ENCODE results near the gene SLC39A9. TPM values are rescaled to one million over a fixed set of nuclear protein-coding genes. Genes with fewer than 3 reads are reported as not detected.

SLC39A9 gene
- total RNA-seq, 1 donor from 2014 or later = 41.2 TPM

- no peak for TF ChIP-seq CTCF (IDR thresholded peaks at IDR 0.05; ENCODE audit: unreplicated experiment)
Measured at GRCh38 chr14:69374235-69374634, 24.3 kb upstream of the SLC39A9 start.

GRCh38 chr14:69375182-69375581, 23.3 kb upstream of the SLC39A9 start:
- Mint-ChIP-seq H3K4me3 (ENCODE audit: unreplicated experiment) (no peak overlapping the region), H3K27ac (ENCODE audit: unreplicated experiment) (no peak overlapping the region), H3K9me3 (ENCODE audit: unreplicated experiment) (no peaks in the 10 kb centered on the region), H3K4me1 (ENCODE audit: unreplicated experiment) (no peaks in the 10 kb centered on the region), H3K27me3 (ENCODE audit: unreplicated experiment) (peaks cover 2% of the 10 kb centered on the region), H3K36me3 (ENCODE audit: low read depth, unreplicated experiment) (peaks cover 23% of the 10 kb centered on the region)
- no peak for DNase-seq (ENCODE audit: low spot score)
- no peak for TF ChIP-seq CTCF (IDR thresholded peaks at IDR 0.05; ENCODE audit: unreplicated experiment)

More at GRCh38 chr14:69374235-69374634, 24.3 kb upstream of the SLC39A9 start:
- Mint-ChIP-seq H3K4me1 (ENCODE audit: unreplicated experiment) (no peaks in the 10 kb centered on the region), H3K36me3 (ENCODE audit: low read depth, unreplicated experiment) (peaks cover 19% of the 10 kb centered on the region), H3K27me3 (ENCODE audit: unreplicated experiment) (peaks cover 2% of the 10 kb centered on the region), H3K27ac (ENCODE audit: unreplicated experiment) (no peak overlapping the region), H3K9me3 (ENCODE audit: unreplicated experiment) (no peaks in the 10 kb centered on the region), H3K4me3 (ENCODE audit: unreplicated experiment) (no peak overlapping the region)
- DNase-seq (ENCODE audit: low spot score) = no peak

- H3K4me1 Mint-ChIP-seq (ENCODE audit: unreplicated experiment) = no peaks in the 10 kb centered on the region
- no peak for TF ChIP-seq CTCF (IDR thresholded peaks at IDR 0.05; ENCODE audit: unreplicated experiment)
- peaks cover 2% of the 10 kb centered on the region for H3K27me3 Mint-ChIP-seq (ENCODE audit: unreplicated experiment)
- no peak overlapping the region for H3K27ac Mint-ChIP-seq (ENCODE audit: unreplicated experiment)
- H3K9me3 Mint-ChIP-seq (ENCODE audit: unreplicated experiment) = no peaks in the 10 kb centered on the region
- H3K36me3 Mint-ChIP-seq (ENCODE audit: low read depth, unreplicated experiment) = peaks cover 26% of the 10 kb centered on the region
- DNase-seq (ENCODE audit: low spot score) = no peak
- no peak overlapping the region for H3K4me3 Mint-ChIP-seq (ENCODE audit: unreplicated experiment)
Measured at GRCh38 chr14:69375722-69376121, 22.8 kb upstream of the SLC39A9 start.

GRCh38 chr14:69376439-69376838, 22.1 kb upstream of the SLC39A9 start:
- no peak for DNase-seq (ENCODE audit: low spot score)
- H3K27me3 Mint-ChIP-seq (ENCODE audit: unreplicated experiment) = peaks cover 2% of the 10 kb centered on the region
- no peaks in the 10 kb centered on the region for H3K4me1 Mint-ChIP-seq (ENCODE audit: unreplicated experiment)
- H3K36me3 Mint-ChIP-seq (ENCODE audit: low read depth, unreplicated experiment) = peaks cover 26% of the 10 kb centered on the region
- no peaks in the 10 kb centered on the region for H3K9me3 Mint-ChIP-seq (ENCODE audit: unreplicated experiment)
- TF ChIP-seq CTCF (IDR thresholded peaks at IDR 0.05; ENCODE audit: unreplicated experiment) = no peak
- no peak overlapping the region for H3K27ac Mint-ChIP-seq (ENCODE audit: unreplicated experiment)
- H3K4me3 Mint-ChIP-seq (ENCODE audit: unreplicated experiment) = no peak overlapping the region

- no peak for TF ChIP-seq CTCF (IDR thresholded peaks at IDR 0.05; ENCODE audit: unreplicated experiment)
- peaks cover 26% of the 10 kb centered on the region for H3K36me3 Mint-ChIP-seq (ENCODE audit: low read depth, unreplicated experiment)
- H3K27me3 Mint-ChIP-seq (ENCODE audit: unreplicated experiment) = peaks cover 2% of the 10 kb centered on the region
- H3K27ac Mint-ChIP-seq (ENCODE audit: unreplicated experiment) = no peak overlapping the region
- no peak for DNase-seq (ENCODE audit: low spot score)
- H3K4me1 Mint-ChIP-seq (ENCODE audit: unreplicated experiment) = no peaks in the 10 kb centered on the region
- H3K4me3 Mint-ChIP-seq (ENCODE audit: unreplicated experiment) = no peak overlapping the region
- no peaks in the 10 kb centered on the region for H3K9me3 Mint-ChIP-seq (ENCODE audit: unreplicated experiment)
Measured at GRCh38 chr14:69378274-69378673, 20.2 kb upstream of the SLC39A9 start.

Measured in endothelial cell (in vitro differentiated cells).